ENCODE measurements around the gene FLNB.

Gene FLNB

DNA sequence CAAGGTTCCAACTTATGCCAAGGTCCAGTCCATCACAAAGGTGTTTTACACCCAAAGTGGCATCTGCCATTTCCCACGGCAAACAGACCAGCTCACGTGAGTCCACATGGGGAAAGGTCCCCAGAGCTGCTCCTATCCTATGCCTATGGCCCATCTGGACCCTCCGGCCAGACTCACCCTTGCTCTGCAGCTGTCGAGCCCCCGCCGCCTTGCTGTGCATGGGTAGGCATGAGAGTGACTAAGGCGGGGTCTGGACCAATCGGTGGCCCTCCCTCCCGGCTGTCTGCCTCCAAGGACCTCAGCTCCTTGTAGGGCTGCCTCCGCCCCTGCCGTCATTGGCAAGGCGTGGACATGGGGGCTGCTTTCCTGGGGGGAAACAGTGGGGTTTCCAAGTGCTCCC, 175.7 kb downstream of the FLNB start:
- no peak overlapping the region for H3K4me3 ChIP-seq (ENCODE audit: low read depth, low read length)
- no peaks in the 10 kb centered on the region for H3K4me1 ChIP-seq
- H3K9me3 ChIP-seq: no peaks in the 10 kb centered on the region
- no peaks in the 10 kb centered on the region for H3K27me3 ChIP-seq
- H3K36me3 ChIP-seq: no peaks in the 10 kb centered on the region
- DNase-seq: no peak
- TF ChIP-seq, protein P1, sequence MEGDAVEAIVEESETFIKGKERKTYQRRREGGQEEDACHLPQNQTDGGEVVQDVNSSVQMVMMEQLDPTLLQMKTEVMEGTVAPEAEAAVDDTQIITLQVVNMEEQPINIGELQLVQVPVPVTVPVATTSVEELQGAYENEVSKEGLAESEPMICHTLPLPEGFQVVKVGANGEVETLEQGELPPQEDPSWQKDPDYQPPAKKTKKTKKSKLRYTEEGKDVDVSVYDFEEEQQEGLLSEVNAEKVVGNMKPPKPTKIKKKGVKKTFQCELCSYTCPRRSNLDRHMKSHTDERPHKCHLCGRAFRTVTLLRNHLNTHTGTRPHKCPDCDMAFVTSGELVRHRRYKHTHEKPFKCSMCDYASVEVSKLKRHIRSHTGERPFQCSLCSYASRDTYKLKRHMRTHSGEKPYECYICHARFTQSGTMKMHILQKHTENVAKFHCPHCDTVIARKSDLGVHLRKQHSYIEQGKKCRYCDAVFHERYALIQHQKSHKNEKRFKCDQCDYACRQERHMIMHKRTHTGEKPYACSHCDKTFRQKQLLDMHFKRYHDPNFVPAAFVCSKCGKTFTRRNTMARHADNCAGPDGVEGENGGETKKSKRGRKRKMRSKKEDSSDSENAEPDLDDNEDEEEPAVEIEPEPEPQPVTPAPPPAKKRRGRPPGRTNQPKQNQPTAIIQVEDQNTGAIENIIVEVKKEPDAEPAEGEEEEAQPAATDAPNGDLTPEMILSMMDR (IDR thresholded peaks at IDR 0.05; ENCODE audit: low read depth, low read length): no peak

- Histone ChIP-seq H3K36me3 (no peaks in the 10 kb centered on the region), H3K27me3 (no peaks in the 10 kb centered on the region), H3K9me3 (no peaks in the 10 kb centered on the region), H3K4me3 (ENCODE audit: low read depth, low read length) (no peak overlapping the region), H3K4me1 (no peaks in the 10 kb centered on the region)
- TF ChIP-seq, protein P1 (IDR thresholded peaks at IDR 0.05; ENCODE audit: low read depth, low read length): no peak
- no peak for DNase-seq
Measured at GRCh38 chr3:58184309-58184981, 176.2 kb downstream of the FLNB start.

- DNase-seq: no peak
- Histone ChIP-seq H3K27me3 (no peaks in the 10 kb centered on the region), H3K4me1 (no peaks in the 10 kb centered on the region), H3K36me3 (no peaks in the 10 kb centered on the region), H3K4me3 (ENCODE audit: low read depth, low read length) (no peak overlapping the region), H3K9me3 (no peaks in the 10 kb centered on the region)
- TF ChIP-seq, protein P1 (IDR thresholded peaks at IDR 0.05; ENCODE audit: low read depth, low read length): no peak
Measured at GRCh38 chr3:58184982-58185360, 176.7 kb downstream of the FLNB start.

- no peak for DNase-seq
- Histone ChIP-seq H3K4me1 (no peaks in the 10 kb centered on the region), H3K36me3 (no peaks in the 10 kb centered on the region), H3K9me3 (no peaks in the 10 kb centered on the region), H3K27me3 (no peaks in the 10 kb centered on the region), H3K4me3 (ENCODE audit: low read depth, low read length) (no peak overlapping the region)
- TF ChIP-seq, protein P1 (IDR thresholded peaks at IDR 0.05; ENCODE audit: low read depth, low read length): no peak
Measured at GRCh38 chr3:58188173-58188564, 179.9 kb downstream of the FLNB start.

GRCh38 chr3:58188921-58189451, 180.8 kb downstream of the FLNB start:
- H3K4me1 ChIP-seq: no peaks in the 10 kb centered on the region
- TF ChIP-seq, protein P1 (IDR thresholded peaks at IDR 0.05; ENCODE audit: low read depth, low read length): no peak
- no peaks in the 10 kb centered on the region for H3K9me3 ChIP-seq

GRCh38 chr3:58189691-58190090, 181.5 kb downstream of the FLNB start:
- Histone ChIP-seq H3K4me3 (ENCODE audit: low read depth, low read length) (no peak overlapping the region), H3K36me3 (no peaks in the 10 kb centered on the region), H3K9me3 (no peaks in the 10 kb centered on the region), H3K4me1 (no peaks in the 10 kb centered on the region), H3K27me3 (no peaks in the 10 kb centered on the region)
- DNase-seq: no peak
- TF ChIP-seq, protein P1 (IDR thresholded peaks at IDR 0.05; ENCODE audit: low read depth, low read length): no peak

More at GRCh38 chr3:58188921-58189451, 180.8 kb downstream of the FLNB start:
- Histone ChIP-seq H3K36me3 (no peaks in the 10 kb centered on the region), H3K4me3 (ENCODE audit: low read depth, low read length) (no peak overlapping the region), H3K27me3 (no peaks in the 10 kb centered on the region)
- DNase-seq: no peak
